Stimulated activated CD8-positive, alpha-beta memory T cell treated with anti-CD3 and anti-CD28 coated beads, Interleukin-4, amount 100 ng/mL, for 24 hours (primary cell): Measurements from ENCODE around the gene LYPD5.
"Not testable (repeated sequence)": the region's sequence is repeated elsewhere in the genome, so short reads cannot be mapped to it uniquely, and the experiment has no call there.

Experiments
- DNase-seq: peaks from one replicate; pipeline ENCODE4 v3.0.0-alpha.2; 2020; ENCODE audit warnings: low read depth

The LYPD5 gene

DNA sequence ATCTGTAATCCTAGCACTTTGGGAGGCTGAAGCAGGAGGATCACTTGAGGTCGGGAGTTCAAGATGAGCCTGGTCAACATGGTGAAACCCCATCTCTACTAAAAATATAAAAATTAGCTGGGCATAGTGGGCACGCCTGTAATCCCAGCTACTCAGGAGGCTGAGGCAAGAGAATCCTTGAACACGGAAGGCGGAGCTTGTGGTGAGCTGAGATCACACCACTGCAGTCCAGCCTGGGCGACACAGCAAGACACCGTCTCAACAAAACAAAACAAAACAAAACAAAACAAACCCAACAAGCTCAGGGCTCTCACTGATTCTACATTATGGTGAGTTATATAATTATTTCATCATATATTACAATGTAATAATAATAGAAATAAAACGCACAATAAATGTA lies 4.2 kb upstream of the LYPD5 start:
- DNase-seq: not testable (repeated sequence)

DNA sequence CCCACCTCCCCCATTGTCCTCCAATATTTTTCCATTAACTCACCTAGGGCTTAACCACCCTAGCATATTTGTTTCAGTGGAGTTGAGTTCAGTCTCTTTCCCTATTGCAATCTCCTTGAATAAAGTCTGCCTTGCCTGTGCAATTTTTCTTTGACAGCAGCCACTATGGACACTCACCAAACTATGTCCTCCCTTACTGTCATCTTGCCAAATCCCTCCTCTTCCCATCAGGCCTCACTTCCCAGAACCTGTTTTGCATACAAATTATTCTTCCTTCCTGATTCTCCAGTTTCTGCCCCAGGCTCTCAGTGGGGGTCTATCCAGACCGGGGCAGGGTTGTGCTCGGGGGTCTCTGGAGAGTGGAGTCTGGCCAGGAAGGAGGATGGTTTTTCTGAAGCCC lies 2.2 kb upstream of the LYPD5 start:
- DNase-seq: no peak

DNA sequence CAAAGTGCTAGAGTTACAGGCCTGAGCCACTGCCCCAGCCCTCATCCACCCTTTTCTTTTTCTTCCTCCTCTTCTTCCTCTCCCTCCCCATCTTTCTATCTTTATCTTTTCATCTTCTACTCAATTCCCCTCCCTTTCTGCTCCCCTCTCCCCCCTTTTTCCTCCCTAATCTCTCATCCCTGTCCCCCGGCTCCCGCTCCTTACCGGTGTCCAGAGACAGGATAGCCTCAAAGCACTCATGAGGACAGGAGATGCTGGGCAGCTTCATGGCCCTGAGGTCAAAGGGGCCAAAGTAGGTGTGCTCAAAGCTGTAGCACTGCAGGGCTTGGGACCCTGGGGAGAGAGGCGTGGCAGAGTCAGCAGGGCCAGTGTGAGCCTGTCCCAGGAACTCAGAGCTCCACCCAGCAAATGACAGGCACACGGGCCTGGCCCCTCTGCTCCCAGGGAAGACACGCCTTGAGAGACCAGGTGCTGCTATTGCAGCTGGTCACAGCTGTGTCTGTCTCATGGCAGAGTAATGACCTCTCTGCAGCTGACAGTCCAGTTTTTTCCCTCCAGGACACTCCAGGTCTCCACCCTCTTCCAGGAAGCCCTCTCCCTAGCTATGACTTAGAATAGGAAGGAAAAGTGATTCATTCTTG lies 2.6 kb downstream of the LYPD5 start:
- DNase-seq: no peak

DNA sequence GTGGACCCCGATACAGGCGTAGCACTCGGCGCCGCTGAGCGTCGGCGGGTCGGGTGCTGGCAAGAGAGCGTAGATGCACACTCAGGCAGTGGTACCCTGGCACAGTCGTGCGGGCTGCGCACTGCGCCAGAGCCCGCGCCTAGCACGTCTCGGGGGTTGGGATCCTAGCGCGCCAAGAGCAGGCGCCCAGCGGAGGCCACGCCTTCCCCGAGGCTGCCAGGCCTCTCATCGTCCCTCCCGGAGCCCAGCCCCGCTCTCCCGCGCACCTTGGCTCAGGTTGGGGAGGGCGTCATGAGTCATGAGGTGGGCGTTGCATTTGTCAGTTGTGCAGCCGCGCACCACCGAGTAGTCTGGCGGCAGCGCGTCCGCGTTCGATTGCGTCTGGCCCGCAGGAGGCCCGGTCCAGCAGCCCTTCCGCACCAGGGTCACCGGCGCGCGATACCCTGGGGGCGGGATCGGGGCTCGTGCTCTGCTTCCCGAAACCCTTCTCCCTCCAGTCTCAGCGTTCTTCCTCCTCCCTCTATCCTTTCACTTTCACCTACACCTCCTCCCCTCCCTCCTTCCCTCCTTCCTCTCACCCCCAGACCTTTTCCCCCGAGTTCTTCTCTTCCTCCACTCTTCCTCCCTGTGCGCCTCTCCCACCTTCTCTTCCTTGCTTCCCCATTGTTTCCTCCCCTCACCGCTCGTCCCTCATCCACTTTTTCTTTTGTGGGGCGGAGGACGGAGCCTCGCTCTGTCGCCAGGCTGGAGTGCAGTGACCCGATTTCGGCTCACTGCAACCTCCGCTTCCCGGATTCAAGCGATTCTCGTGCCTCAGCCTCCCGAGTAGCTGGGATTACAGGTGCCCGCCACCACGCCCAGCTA lies 3.5 kb downstream of the LYPD5 start:
- DNase-seq: peak; percentile 55

DNA sequence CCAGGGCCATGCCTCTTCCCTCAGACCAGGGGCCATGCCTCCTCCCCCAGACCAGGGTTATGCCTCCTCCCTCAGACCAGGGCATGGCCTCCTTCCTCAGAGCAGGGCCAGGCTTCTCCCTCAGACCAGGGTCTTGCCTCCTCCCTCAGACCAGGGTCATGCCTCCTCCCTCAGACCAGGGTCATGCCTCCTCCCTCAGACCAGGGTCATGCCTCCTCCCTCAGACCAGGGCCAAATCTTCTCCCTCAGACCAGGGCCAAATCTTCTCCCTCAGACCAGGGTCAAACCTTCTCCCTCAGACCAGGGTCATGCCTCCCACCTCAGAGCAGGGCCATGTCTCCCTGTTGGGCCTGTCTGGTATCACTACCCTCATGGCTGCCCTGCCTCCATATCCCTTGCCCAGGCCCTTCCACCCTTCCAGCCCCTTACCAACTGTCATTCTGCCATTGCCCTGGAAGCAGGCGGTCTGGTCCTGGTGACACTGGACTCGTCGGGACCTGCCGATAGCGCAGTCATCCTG lies 4.2 kb downstream of the LYPD5 start:
- no peak for DNase-seq

DNA sequence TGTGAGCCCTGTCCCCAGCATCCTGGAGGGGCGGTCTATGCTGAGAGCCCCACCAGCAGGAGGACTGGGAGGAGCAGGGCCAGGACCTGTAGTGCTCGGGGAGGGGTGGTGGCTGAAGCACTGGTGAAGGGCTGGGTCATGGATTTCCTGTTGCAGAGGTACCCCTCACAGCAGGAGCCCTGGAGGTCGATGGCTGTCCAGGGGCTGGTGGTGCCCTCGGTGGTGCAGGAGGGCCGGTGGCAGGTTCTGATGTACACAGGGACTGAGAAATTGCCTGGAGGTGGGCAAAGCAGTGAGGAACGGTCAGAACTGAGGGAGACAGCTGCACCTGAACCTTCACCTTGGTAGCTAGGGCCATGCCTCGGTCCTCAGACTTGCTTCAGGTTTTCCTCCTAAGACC lies 4.7 kb downstream of the LYPD5 start:
- no peak for DNase-seq

DNA sequence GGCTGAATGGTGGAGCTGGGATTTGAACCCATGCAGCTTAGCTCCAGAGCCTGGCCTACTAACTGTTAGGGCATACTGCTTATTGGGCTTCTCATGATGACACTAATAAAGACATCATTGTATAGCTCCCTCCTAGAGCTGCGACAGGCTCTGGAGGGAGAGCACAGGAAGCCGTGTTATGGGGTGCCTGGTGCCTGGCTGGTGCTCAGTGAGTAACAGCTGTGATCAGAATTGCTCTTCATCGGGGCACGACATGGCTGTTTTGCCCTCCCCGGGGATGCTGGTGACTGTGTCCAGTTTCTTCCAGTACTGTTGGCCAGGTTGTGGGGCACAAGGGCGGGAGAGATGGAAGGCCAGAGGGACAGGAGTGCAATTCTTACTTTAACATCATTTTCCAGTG lies 5.1 kb downstream of the LYPD5 start:
- DNase-seq: no peak

DNA sequence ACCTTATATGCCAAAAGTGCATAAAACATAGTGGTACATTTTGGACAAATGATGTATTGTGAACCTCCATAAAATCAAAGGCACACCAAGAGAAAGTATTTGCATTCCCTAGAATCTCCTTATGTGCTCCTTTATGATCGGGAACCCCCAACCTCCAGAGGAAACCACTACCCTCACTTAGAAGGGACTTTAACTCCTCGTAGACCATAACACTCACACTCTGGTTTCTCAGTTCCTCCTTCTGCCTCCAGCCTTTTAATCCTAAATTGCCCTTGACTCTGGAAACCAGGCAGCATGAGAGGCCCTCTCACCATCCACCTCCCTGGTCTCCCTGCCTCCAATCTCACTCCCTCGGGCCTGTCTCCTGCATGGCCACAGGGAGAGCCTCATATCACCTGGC lies 11.7 kb downstream of the LYPD5 start:
- DNase-seq: no peak

DNA sequence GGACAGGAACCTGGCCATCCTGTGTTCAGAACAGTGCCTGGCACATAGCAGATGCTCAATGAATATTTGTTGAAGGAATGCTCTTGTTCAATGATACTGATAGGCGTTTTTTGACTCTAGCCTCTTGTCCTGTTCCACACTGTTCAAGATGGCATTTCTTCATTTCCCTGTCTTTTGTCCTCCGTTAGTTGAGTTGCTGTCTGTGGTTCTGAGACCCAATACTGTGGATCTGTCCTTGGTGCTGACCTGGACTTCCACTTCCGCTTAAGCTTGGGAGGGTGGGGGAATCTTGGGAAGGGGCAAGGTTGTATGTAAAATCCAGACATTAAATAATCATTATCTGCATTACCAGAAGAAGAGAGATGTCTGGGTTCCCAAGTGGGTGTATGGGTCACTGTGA lies 13.2 kb downstream of the LYPD5 start:
- DNase-seq: no peak

DNA sequence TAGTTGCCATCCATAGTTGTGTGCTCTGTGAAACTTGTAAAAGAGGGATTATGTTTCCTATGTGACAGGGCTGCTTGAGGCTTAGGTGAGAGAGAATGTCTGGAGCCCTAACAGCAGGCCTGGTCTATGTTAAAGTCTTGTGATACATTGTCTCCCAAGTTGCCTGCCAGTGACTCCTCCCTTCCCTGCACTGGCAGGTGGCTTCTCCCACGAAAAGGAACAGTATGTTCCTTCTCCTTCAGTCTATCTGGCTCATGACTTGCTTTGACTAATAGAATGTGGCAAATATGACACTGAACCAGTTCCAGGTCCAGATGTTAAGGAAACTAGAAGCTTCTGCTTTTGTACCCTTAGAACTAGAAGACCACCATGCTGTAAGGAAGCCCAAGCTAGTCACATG lies 15.6 kb downstream of the LYPD5 start:
- DNase-seq: no peak

DNA sequence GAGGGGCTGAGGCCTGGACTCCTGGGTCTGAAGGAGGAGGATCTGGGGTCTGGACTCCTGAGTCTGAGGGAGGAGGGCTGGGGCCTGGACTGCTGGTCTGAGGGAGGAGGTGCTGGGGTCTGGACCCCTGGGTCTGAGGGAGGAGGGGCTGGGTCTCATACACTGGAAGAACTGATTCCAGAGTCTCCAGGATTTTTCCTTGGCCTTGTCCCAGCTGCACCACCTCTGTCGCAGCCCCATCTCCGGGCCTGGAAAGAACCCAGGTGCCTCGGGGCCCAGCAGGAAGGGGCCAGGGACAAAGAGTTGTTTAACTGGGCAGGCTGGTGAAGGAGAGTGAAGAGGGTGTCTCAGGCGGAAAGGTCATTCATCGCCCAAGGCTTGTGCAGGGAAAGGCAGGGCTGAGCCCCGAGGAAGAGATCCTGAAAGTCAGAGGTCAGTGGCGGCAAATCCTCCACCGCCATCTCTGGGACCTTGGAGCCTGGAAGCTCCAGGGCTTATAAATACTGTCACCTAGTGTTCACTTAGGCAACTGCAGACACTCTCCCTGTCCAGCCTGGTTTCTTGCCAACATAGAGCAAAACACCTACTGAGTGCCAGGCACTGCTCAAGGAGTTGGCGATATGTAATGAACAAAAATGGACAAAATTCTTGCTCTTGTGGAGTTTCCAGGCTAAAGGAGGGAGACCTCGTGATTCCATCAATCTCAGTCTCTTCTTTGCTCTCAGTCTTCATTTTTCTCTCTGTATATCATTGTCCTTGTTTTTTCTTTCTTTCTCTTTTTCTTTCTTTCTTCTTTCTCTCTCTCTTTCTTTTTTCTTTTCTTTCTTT lies 17.1 kb downstream of the LYPD5 start:
- DNase-seq: no peak

DNA sequence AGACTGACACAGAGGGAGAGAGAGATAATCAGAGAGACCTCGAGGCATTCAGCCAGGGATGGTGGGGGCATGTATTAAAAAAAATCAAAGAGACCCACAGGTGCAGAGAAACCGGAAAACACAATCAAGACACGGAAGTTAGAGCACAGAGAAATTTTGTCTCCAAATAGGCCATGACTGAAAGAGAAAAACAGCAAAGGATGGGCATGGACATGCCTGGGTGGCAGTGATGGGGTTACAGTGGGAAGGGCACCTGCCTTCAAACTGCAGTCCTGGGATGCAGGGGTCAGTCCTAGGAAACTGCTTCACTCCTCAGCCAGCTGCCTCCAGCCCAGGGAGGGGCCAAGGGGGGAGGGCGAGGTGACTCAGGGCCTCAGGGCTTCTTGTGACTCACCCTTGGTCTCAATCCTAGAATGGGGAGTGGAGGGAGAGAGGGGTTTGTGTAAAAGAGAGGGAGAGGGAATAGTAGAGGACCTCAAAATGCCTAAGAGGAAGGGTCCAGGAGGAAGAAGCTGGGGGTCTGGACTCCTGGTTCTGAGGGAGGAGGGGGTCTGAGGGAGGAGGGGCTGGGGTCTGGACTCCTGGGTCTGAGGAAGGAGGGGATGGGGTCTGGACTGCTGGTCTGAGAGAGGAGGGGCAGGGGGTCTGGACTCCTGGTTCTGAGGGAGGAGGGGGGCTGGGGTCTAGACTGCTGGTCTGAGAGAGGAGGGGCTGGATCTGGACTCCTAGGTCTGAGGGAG lies 17.8 kb downstream of the LYPD5 start:
- no peak for DNase-seq

DNA sequence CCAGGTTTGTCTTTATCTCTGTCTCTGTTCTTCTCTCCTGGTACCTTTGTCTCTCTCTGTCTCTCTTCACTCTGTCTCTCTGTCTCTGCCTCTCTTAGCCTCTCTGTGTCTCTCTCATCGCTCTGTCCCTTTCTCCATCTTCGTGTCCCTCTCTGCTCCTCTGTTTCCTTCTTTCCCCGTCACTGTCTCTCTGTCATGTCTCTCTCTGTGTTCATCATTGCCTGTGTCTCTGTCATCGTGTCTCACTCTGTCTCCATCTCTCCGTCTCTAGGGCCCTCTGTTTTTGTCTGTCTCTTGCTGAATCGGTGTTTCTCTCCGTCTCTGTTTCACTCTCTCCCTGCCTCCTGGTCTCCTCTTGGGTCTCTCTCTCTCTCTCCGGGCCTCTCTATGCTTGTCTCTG lies 18.6 kb downstream of the LYPD5 start:
- DNase-seq: no peak

DNA sequence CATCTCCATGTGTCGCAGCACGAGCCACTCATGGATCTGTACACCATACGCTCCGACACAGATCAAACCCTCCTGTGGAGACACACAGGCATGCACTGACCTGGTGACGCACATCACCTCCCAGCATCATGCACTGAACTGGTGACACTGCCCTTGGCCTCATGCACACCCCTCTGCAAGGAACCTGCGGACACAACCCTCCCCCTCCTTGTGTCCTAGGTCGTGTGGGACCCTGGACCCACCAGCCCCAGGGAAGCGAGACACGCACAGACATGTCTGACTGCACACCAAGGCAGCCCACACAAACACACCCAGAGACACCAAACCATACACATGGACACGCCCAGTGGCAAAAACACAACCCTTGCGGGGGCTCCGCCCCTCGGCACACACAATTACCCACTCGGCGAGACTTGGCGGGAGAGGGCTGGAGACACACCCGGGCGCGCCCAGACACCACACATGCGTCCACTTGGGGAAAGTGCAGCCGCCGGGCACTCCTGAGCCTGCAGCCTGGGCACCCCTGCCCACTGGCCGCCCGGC lies 19.5 kb downstream of the LYPD5 start:
- DNase-seq: no peak

DNA sequence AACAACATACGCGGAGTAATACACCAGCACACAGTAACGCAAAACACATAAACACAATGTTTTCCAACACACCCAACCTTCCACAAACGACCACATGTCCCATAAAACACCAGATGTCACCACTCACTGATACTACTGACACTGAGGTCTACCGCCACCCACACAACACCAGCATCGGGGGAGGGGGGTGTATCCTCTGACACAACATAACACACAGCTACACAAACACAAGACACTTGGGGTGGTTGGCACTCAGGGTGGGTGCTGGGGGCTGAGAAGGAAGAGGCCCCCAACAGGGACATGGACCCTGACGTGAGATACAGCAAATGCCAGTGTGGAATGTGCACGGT lies 20.0 kb downstream of the LYPD5 start:
- no peak for DNase-seq

DNA sequence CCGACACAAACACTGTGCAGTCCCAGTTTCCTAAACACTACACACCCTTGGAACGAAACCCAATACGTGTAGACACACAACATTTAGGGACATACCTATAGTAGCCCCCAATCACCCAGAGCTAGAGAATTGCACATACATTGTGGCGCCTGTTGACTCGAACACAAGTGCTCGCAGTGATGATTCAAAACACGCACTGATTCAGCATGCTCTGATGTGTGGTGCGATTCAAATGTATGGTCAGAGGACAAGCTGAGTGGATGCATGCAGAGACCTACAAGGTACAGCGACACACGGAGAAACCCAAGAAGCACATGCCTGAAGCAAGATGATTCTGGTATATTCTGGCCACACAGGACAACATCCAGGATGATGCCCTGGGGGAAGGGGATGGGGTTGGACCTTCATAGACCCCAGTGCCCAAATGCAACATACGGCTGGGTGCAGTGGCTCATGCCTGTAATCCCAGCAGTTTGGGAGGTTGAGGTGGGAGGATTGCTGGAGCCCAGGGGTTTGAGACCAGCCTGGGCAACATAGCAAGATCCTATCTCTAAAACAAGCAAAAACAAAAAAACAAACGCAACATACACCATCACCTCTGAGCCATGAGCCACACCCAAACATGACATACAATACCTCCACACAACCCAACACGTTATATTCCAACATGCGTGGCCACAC lies 20.5 kb downstream of the LYPD5 start:
- no peak for DNase-seq

DNA sequence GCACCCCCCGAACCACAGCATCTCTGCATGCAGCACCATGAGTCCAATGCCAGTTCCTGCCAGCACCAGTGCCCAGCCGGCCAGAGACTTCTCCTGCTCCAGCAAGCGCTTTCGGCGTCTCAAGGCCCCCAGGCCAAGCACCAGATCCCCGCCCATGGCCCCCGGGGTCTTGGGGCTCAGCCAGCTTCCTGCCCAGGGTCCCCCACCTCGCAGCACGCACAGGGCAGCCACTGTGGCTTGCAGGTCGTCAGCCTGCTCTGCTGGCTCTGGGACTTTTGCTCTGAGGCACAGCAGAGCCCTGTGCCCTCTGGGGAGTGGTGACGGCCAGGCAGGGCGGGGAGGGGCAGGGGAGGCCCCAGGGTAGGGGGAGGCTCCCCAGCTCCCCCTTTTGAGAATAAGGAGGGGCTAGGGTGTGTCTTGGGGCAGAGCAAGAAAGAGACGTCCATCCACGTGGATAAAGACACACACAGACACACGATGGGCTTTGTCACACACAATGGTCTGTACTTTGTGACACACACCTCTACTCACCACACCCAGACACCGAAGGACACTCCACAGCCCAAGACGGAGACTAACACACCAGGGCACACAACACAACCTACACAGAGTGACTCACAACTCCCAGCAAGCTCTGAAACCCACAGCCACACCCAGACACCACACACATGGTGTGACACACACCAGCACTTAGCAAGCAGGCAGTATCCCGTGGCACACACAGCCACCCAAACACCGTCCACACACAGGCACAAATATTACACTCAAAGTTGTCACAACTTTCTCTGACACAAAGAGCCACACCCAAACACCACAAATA lies 21.3 kb downstream of the LYPD5 start, which contains the start of gene KCNN4:
TSS of gene KCNN4 (minus strand) at position 268 of the 820 bp plus-strand sequence. CDS start at position 156, 112 bp downstream.
- DNase-seq: peak; percentile 48

DNA sequence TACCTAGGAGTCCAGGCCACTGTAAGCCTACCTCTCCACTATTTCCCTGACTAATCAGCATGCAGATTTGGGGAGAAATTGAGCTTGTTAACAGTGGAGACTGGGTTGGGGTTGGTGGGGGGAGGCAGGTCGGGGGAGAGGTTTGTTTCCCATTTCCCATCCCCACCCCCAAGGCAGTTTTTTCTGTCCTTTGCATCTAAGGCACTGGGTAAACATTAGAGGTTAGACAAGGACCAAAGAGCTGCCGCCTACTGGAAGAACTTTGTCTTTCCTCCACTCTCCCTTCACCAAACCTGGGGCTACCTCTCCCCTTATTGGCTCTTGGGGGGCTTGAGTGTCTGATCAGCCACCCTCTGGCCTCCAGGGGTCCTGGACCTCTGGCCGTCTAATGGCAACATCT lies 22.4 kb downstream of the LYPD5 start:
- no peak for DNase-seq

DNA sequence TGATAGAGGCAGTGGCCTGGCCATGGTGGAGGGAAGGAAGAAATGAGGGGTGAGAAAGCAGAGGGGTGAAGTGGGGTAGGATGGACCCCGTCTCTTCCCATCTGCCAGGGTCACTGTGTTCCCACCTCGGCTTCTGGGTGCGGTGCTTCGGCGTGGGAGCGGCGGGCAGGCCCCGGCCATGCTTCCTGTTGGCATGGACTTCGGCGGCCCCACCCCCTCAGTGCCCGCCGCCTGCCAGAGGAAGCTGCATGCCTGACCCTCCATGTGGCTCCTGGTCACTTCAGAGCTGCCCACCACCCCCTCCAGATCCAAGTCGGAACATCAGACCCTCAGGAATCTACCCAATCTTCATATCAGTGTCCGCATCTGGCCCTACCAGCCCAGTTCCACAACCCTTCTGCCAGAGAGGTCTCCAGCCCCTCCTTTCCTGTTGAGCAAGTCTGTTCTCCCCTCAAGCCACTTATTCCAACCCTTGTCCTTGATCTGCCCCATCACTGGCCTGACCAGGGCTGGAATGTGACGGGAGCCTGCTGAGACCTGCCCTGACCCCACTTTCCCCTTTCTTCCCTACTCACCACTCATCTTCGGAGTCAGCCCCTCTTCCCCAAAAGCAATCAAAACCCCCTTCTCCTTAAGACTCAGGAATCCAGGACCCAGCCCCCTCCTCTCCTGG lies 23.0 kb downstream of the LYPD5 start:
- DNase-seq: no peak

DNA sequence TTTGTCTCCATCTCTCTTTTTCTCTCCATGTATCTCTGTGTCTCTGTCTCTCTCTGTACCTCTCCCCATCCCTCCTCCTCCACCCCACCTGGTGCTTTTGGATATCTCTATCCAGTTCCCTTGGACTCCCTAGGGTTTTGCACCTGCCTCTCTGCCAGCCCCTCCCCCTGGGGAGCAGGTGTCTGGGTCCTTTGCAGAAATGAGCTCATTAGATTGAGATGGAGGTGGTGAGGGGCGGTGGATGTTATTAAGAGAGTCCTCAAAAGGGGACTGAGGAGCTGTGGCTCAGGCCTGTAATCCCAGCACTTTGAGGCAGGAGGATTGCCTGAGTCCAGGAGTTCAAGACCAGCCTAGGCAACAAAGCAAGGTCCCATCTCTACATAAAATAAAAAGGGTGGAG lies 23.6 kb downstream of the LYPD5 start:
- DNase-seq: no peak
